Muscle of leg (tissue), 11 donors: ENCODE measurements around the gene TNFRSF19. TPM values are rescaled to one million over a fixed set of nuclear protein-coding genes. Genes with fewer than 3 reads are reported as not detected.

Experiments used
- DNase-seq: peaks from one replicate; pipeline ENCODE4 v3.0.0; 2013
- H3K27ac ChIP-seq: one replicate; pipeline ENCODE4 v1.5.1; 2013; ENCODE audit warnings: mild to moderate bottlenecking, low read length, control low read depth
- H3K27me3 ChIP-seq: one replicate; pipeline ENCODE4 v1.6.1; 2013; ENCODE audit warnings: low read length; ENCODE audit not compliant: control insufficient read depth, insufficient read depth
- H3K36me3 ChIP-seq: one replicate; pipeline ENCODE4 v1.6.1; 2013; ENCODE audit warnings: low read length; ENCODE audit not compliant: control insufficient read depth, insufficient read depth
- H3K4me1 ChIP-seq: one replicate; pipeline ENCODE4 v1.6.1; 2013; ENCODE audit warnings: low read length; ENCODE audit not compliant: control insufficient read depth, insufficient read depth
- H3K4me3 ChIP-seq: one replicate; pipeline ENCODE4 v1.5.1; 2013; ENCODE audit warnings: low read length, control low read depth
- H3K9me3 ChIP-seq: replicated peaks from 2 replicates; pipeline ENCODE4 v1.6.1; 2013; ENCODE audit warnings: low read depth, low read length; ENCODE audit not compliant: control insufficient read depth
- WGBS: methylation state at CpG from one replicate; pipeline ENCODE4 v1.1.5; 2013; ENCODE audit warnings: missing lambda C conversion rate; ENCODE audit not compliant: insufficient coverage; 5-methylcytosine and 5-hydroxymethylcytosine counted together
- polyA plus RNA-seq, 8 donors: library from polyadenylated mRNA; unstranded; fragments of 120-200 nt; gene quantifications; one replicate each; pipeline versions ENCODE4 v1.2.1 to v1.2.3, GENCODE V29; 2013; ENCODE audit warnings: inconsistent platforms in 1 of 8, low replicate concordance in 1 of 8; ENCODE audit not compliant: insufficient read length in 8 of 8, insufficient read depth in 1 of 8
- total RNA-seq: library from RNA; stranded (reverse); fragments of 120-200 nt; gene quantifications from one replicate; pipeline ENCODE4 v1.2.4, GENCODE V29; 2013

TNFRSF19 gene
- total and polyA plus RNA-seq, 9 donors: 9.5 to 47.4 (median 13.8) TPM

DNA sequence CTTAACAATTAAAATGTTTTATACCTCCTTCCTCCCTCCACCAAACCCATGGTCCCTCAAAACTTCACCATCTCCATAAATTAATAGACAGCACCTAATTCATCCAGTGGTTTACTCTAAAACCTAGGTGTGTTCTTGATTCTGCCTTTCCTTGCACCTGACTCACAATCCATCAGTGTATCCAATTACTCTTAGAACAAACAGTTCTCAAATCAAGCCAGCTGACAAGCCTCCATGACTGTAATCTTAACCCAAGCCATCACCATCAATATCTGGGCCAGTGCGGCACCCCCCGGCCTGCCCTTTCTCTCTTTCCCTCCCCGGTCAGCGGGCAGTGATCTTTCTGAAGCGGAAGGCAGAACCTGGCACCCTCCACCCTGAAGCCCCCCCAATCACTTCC is 75.6 kb downstream of the TNFRSF19 start:
- H3K4me3 ChIP-seq: no peak overlapping the region
- H3K9me3 ChIP-seq: peaks cover 2% of the 10 kb centered on the region
- no peak overlapping the region for H3K27ac ChIP-seq
- no peak for DNase-seq
- WGBS: 100% methylated on average over 2 of the region's 5 CpGs
- H3K36me3 ChIP-seq: no peaks in the 10 kb centered on the region
- no peaks in the 10 kb centered on the region for H3K4me1 ChIP-seq
- H3K27me3 ChIP-seq: no peaks in the 10 kb centered on the region

DNA sequence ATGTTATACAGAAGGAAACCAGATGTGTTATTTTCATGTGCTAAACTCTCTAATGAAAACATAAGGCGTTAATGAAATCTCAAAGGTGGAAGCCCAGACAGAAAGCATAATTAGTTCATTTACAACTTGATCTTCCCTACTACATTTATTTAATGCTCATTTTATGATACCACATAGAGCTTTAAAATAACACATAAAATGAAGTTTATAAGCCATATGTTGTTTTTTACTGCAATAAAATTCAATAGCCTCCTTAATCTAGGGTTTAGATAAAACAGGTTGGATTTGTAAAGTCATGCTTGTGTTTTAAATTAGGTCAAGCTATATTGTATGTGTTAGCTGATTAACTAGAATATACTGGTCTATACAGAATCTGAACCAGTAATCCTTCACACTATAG is 81.2 kb downstream of the TNFRSF19 start:
- H3K36me3 ChIP-seq: no peaks in the 10 kb centered on the region
- no peaks in the 10 kb centered on the region for H3K27me3 ChIP-seq
- no peak overlapping the region for H3K27ac ChIP-seq
- H3K9me3 ChIP-seq: peaks cover 2% of the 10 kb centered on the region
- WGBS: no CpG with 5 or more reads among the region's 1 CpG
- no peak for DNase-seq
- H3K4me3 ChIP-seq: no peak overlapping the region
- H3K4me1 ChIP-seq: peaks cover 18% of the 10 kb centered on the region

DNA sequence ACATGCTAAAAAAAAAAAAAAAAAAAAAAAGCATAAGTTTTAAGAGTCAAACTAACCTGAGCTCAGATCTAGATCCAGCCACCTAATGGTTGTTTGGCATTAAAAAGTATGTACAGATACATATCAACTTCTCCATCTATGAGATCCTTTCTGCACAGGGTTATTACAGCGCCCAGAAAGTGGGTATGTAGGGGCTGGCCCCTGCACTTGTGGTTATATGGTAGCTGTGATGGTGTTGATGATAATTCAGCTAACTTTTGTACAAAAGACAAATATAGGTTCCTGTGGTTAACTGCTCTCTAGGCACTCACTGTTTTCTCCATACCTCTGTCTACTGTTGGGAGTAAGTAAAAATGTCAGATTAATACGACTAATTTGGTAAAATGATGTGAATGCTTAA is 81.7 kb downstream of the TNFRSF19 start:
- Histone ChIP-seq H3K4me1 (peaks cover 21% of the 10 kb centered on the region), H3K36me3 (no peaks in the 10 kb centered on the region), H3K27me3 (no peaks in the 10 kb centered on the region), H3K9me3 (peaks cover 2% of the 10 kb centered on the region), H3K4me3 (no peak overlapping the region), H3K27ac (no peak overlapping the region)
- DNase-seq: no peak
- no CpG with 5 or more reads among the region's 2 CpGs for WGBS

DNA sequence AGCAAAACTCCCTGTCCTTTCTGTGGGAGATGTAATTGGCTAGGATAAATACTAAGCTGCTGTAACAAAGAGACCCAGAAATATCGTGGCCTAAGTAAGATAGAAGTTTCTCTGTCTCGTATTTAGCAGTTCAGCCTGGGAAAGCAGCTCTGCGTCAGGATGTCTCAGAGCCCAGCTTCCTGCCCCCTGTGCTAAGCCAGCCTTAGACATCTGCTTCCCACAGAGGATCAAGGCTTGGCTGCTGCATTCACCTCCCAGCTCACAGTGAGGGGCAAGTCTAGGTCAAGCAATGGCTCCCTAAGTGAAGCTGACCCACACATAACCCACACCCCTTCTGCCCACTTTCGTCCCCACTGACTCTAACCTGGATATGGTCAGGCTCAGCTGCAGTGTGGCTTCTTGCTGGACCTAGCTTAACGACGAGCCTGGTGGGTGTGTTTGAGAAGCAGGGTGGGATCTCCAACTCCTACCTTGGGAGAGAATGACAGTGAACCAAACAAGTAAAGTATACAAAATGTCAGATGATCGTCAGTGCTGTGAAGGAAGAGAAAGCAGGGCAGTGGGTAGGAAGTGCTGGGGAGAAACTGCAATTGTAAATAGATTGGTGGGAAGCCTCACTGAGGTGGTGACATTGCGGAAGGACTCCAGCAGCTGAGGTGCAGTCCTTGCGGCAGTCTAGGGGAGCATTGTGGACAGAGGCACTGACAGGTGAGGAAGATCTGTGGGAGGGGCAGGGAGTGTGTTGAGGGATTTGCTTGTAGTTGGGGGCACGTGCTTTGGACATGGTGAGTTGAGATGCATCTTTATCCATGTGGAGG is 82.9 kb downstream of the TNFRSF19 start:
- 62% methylated on average over 9 of the region's 10 CpGs for WGBS
- no peak overlapping the region for H3K4me3 ChIP-seq
- H3K27ac ChIP-seq: no peak overlapping the region
- H3K36me3 ChIP-seq: no peaks in the 10 kb centered on the region
- peaks cover 2% of the 10 kb centered on the region for H3K9me3 ChIP-seq
- peaks cover 23% of the 10 kb centered on the region for H3K4me1 ChIP-seq
- no peak for DNase-seq
- H3K27me3 ChIP-seq: no peaks in the 10 kb centered on the region

DNA sequence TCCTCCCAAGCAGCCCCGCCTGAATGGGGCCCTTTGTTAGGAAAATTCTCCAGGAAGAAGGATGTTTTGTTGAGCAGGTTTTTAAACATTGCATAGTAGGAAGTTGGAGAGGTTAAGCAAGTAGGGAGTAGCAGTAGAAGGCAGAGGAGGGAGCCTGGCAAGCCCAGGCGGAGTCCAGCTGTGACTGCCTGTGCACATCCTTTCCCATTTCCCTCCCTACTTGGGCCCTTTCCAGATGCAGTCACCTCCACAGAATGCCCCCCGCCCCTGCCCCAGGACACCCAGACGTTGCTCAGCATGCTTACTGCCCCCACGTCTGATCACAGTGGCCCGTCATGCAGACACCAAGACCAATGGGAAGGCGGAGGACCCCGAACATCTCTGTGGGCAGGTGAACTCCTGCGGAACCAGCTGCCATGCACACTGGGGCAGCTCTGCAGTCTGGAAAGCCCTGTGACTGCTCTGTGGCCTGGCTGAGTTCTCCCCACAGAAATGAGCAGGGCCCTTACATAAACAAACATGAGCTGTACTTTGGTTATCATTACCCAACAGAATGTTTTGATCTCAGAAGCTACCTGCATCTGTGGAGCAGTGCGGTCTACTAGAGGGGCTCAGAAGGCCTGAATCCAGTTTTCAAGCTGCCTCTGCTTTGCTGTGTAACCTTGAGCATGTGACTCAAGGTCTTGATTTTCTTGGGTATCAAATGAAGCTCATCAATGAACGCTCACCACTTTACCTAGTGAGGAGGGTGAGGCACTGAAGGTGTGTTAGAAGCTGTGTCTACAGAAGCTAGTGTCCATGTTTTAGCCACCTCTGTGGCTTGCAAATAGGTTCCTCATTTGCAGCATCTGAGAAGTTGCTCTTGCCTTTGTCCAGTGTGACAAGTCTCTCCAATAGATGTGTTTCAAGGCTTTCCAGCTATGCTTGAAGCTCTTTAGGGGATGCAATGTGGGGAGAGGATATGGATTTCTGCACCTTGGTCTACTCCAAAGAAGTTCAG is 84.2 kb downstream of the TNFRSF19 start:
- 65% methylated on average over 9 of the region's 11 CpGs for WGBS
- Histone ChIP-seq H3K9me3 (no peaks in the 10 kb centered on the region), H3K4me3 (no peak overlapping the region), H3K36me3 (no peaks in the 10 kb centered on the region), H3K4me1 (peaks cover 23% of the 10 kb centered on the region), H3K27me3 (no peaks in the 10 kb centered on the region), H3K27ac (peak overlapping the region; percentile 37)
- peak; percentile 31 for DNase-seq

DNA sequence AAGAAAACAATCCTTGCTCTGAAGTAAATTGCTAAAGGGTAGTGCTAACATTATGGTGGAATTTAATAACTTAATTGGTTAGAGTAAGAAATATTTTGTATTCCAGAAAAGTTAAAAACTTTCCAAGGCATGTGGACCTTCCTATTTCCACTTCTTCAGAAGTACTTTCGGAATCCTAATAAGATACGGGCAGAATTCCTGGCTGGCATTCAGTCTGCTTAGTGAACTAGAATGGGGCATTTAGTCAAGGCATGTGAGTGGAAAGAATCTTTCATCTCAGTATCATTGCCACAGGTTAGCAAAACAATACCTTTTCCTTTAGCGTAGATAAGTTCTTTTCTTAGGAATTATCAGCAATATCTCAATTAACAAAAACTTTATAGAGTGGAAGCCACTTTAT is 85.1 kb downstream of the TNFRSF19 start:
- no peak overlapping the region for H3K27ac ChIP-seq
- no peak overlapping the region for H3K4me3 ChIP-seq
- H3K9me3 ChIP-seq: no peaks in the 10 kb centered on the region
- DNase-seq: no peak
- H3K36me3 ChIP-seq: no peaks in the 10 kb centered on the region
- WGBS: no CpG with 5 or more reads among the region's 3 CpGs
- no peaks in the 10 kb centered on the region for H3K27me3 ChIP-seq
- peaks cover 23% of the 10 kb centered on the region for H3K4me1 ChIP-seq

DNA sequence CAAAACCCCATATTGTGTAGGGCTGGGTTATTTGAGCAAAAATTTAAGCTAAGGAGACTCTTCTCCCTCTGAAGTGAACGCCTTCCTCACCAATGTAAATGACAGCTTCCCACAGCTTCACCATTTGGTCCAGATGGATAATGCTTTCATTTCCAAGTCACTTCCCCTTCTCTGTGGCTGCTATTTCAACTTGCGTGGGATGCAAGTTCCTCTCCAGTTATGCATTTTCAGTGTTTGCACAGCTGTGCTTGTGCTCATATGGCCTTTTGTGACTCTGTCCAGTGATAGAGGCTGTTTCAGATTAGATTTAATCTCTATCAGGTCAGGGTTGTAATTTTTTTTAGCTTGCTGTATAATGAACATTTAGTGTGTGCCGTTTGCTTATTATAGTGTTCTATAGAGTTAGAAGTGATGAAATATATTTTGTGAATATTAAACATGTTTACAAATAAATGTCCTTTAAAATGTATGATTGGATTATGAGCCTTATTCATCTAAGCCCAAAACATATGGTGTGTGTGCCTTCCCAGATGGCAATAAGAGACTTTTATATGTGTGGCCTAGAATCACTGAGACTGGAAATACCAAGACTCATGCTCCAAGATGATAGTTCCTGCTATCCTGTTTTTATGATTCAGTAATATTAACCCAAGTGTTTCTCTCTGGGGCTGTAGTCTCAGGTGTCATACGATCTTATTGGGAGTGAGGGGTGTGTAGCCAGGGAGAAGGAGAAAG is 86.6 kb downstream of the TNFRSF19 start:
- no peak overlapping the region for H3K4me3 ChIP-seq
- peak; percentile 93 for DNase-seq
- peak overlapping the region; percentile 48 for H3K27ac ChIP-seq
- no peaks in the 10 kb centered on the region for H3K9me3 ChIP-seq
- no peaks in the 10 kb centered on the region for H3K27me3 ChIP-seq
- WGBS: 33% methylated on average over 1 of the region's 4 CpGs
- H3K36me3 ChIP-seq: no peaks in the 10 kb centered on the region
- H3K4me1 ChIP-seq: peaks cover 23% of the 10 kb centered on the region

DNA sequence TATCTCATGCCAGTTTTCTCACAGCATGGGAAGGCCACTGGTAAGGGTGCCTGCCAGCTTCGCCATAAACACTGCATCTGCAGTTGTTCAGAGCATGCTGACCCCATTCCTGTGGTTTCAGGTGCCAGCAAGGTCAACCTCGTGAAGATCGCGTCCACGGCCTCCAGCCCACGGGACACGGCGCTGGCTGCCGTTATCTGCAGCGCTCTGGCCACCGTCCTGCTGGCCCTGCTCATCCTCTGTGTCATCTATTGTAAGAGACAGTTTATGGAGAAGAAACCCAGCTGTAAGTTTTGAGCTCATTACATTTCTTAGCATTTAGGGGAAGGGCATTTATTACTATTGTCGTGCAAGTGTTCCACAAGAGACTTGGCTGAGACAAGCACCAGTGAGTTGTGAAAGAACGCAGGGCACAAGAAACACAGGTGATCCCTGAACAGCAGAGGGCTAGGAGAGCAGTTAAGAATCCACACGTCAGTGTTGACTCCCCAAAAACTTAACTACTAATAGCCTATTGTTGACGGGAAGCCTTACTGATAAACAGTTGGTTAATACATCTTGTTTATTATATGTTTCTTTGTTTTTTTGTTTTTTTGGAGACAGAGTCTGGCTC is 88.8 kb downstream of the TNFRSF19 start:
- DNase-seq: no peak
- peaks cover 13% of the 10 kb centered on the region for H3K4me1 ChIP-seq
- H3K36me3 ChIP-seq: no peaks in the 10 kb centered on the region
- H3K27me3 ChIP-seq: no peaks in the 10 kb centered on the region
- no peaks in the 10 kb centered on the region for H3K9me3 ChIP-seq
- H3K4me3 ChIP-seq: no peak overlapping the region
- WGBS: 74% methylated on average over 13 of the region's 15 CpGs
- no peak overlapping the region for H3K27ac ChIP-seq

DNA sequence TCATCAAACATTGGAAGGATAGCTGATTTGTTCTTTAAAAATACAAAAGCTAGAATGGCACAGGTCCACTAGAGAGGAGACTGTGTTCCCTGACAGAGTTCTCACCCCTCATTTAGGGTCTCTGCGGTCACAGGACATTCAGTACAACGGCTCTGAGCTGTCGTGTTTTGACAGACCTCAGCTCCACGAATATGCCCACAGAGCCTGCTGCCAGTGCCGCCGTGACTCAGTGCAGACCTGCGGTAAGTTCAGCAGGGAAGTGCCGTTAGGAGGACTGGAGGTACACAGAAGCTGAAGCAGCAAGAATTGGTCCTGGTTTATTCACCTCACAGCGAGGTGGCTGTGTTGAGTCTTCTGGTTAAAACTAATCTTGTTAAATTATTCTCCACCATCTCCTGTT is 90.0 kb downstream of the TNFRSF19 start:
- WGBS: 79% methylated on average over 3 of the region's 9 CpGs
- no peaks in the 10 kb centered on the region for H3K27me3 ChIP-seq
- H3K4me1 ChIP-seq: peaks cover 5% of the 10 kb centered on the region
- H3K9me3 ChIP-seq: no peaks in the 10 kb centered on the region
- no peak overlapping the region for H3K27ac ChIP-seq
- H3K36me3 ChIP-seq: no peaks in the 10 kb centered on the region
- DNase-seq: no peak
- H3K4me3 ChIP-seq: no peak overlapping the region
